ENCODE measurements around the gene EFCAB6. TPM values are rescaled to one million over a fixed set of nuclear protein-coding genes. Genes with fewer than 3 reads are reported as not detected.

The EFCAB6 gene
- total RNA-seq, 1 experiment from 2014 or later = 0.21 TPM

GRCh38 chr22:43479301-43479950, 332.7 kb downstream of the EFCAB6 start:
- TF ChIP-seq REST (IDR thresholded peaks at IDR 0.05; ENCODE audit: insufficient read depth in 1 of 2, low read depth in 2 of 2, low read length in 1 of 2) (no peak), SIN3A (IDR thresholded peaks at IDR 0.05; ENCODE audit: borderline replicate concordance, insufficient read depth, low read depth, low read length) (no peak), POLR2AphosphoS5 (IDR thresholded peaks at IDR 0.05; ENCODE audit: low read depth, low read length) (no peak), CTCF (IDR thresholded peaks at IDR 0.05) (no peak), TCF7L2 (IDR thresholded peaks at IDR 0.05; ENCODE audit: low read depth, low read length) (no peak)
- Histone ChIP-seq H3K9me3 (ENCODE audit: control insufficient read depth, insufficient read depth, low read depth, low read length) (no peaks in the 10 kb centered on the region), H3K4me3 (ENCODE audit: low read depth in 2 of 2, low read length in 2 of 2) (no peak overlapping the region), H3K27me3 (ENCODE audit: control insufficient read depth, insufficient read depth, low read length) (no peaks in the 10 kb centered on the region), H3K4me1 (ENCODE audit: control insufficient read depth, insufficient read depth, low read length) (no peaks in the 10 kb centered on the region), H3K36me3 (ENCODE audit: control insufficient read depth, insufficient read depth, low read length) (no peaks in the 10 kb centered on the region), H3K27ac (ENCODE audit: low read length) (no peak overlapping the region)
- no peak for DNase-seq (ENCODE audit: low read depth, low spot score)
- ChIA-PET POLR2A (interaction anchor here (0.6 kb wide), 1 partner anchor 140 kb away, joined by 3 read pairs; no protein-coding TSS in a partner anchor), CTCF (no interaction called here)
- in situ Hi-C loops (cut with HindIII; ENCODE audit: low pct_unique_long_range_greater_than_20kb, low sequenced_read_pairs) (no loop called here), intact Hi-C loops (cut with micrococcal nuclease; ENCODE audit: unreplicated experiment) (no loop called here)
- BruUV-seq (replicated peaks) = no TSS peak
- no peak for ATAC-seq

Other genes starting within 250 kb of the EFCAB6 start
- gene SULT4A1, start 50.2 kb upstream of the EFCAB6 start, total RNA-seq (2021; ENCODE audit: unreplicated experiment) = 12.0 TPM
- not detected for gene PNPLA5, start 79.7 kb upstream of the EFCAB6 start, total RNA-seq (2021; ENCODE audit: unreplicated experiment)
- gene PNPLA3, start 111.5 kb upstream of the EFCAB6 start, total RNA-seq (2021; ENCODE audit: unreplicated experiment) = 4.9 TPM
- 40.5 TPM for gene SAMM50, start 143.1 kb upstream of the EFCAB6 start, total RNA-seq (2021; ENCODE audit: unreplicated experiment)
- gene PARVB, start 212.0 kb upstream of the EFCAB6 start, total RNA-seq (2021; ENCODE audit: unreplicated experiment) = 28.1 TPM